Medulla oblongata (tissue), 1 donor: ENCODE results near the gene LEMD1.
"Not testable (repeated sequence)": the region's sequence is repeated elsewhere in the genome, so short reads cannot be mapped to it uniquely, and the experiment has no call there.

Experiments used
- DNase-seq: peaks from one replicate; pipeline ENCODE4 v3.0.0-alpha.2; 2015; ENCODE audit errors: extremely low spot score

LEMD1 gene

GRCh38 chr1:205430696-205431305, 8.9 kb upstream of the LEMD1 start:
- DNase-seq, result peak; percentile 75

- no peak for DNase-seq
Measured at GRCh38 chr1:205429762-205430695, 8.2 kb upstream of the LEMD1 start.

GRCh38 chr1:205424901-205425600, 3.2 kb upstream of the LEMD1 start:
- DNase-seq, result no peak

- no peak for DNase-seq
Measured at GRCh38 chr1:205423814-205424399, 2.1 kb upstream of the LEMD1 start.

- DNase-seq, result no peak
Measured at GRCh38 chr1:205422993-205423642, 1.3 kb upstream of the LEMD1 start.

GRCh38 chr1:205420938-205421337, 918 bp downstream of the LEMD1 start:
- no peak for DNase-seq

- DNase-seq, result no peak
Measured at GRCh38 chr1:205417870-205418635, 3.8 kb downstream of the LEMD1 start.

- DNase-seq, result no peak
Measured at GRCh38 chr1:205416322-205416721, 5.5 kb downstream of the LEMD1 start.

GRCh38 chr1:205410581-205411298, 11.1 kb downstream of the LEMD1 start:
- no peak for DNase-seq

- no peak for DNase-seq
Measured at GRCh38 chr1:205407970-205408369, 13.9 kb downstream of the LEMD1 start.

GRCh38 chr1:205406252-205406651, 15.6 kb downstream of the LEMD1 start:
- DNase-seq, result not testable (repeated sequence)

GRCh38 chr1:205404484-205404883, 17.4 kb downstream of the LEMD1 start:
- DNase-seq, result not testable (repeated sequence)

GRCh38 chr1:205398586-205398985, 23.3 kb downstream of the LEMD1 start:
- DNase-seq, result no peak

GRCh38 chr1:205396967-205397616, 24.8 kb downstream of the LEMD1 start:
- DNase-seq, result peak; percentile 71

- no peak for DNase-seq
Measured at GRCh38 chr1:205395616-205396015, 26.2 kb downstream of the LEMD1 start.

- no peak for DNase-seq
Measured at GRCh38 chr1:205392650-205393049, 29.2 kb downstream of the LEMD1 start.

- DNase-seq, result no peak
Measured at GRCh38 chr1:205391386-205391785, 30.5 kb downstream of the LEMD1 start.

GRCh38 chr1:205387845-205388244, 34.0 kb downstream of the LEMD1 start:
- no peak for DNase-seq

- DNase-seq, result not testable (repeated sequence)
Measured at GRCh38 chr1:205382990-205383389, 38.9 kb downstream of the LEMD1 start.

- DNase-seq, result no peak
Measured at GRCh38 chr1:205382561-205382960, 39.3 kb downstream of the LEMD1 start.
